Raji (cell line): Measurements from ENCODE around the gene MEGF10.

ENCODE experiments used
- POLR2A ChIP-seq: IDR thresholded peaks from 2 replicates; pipeline ENCODE4 v1.6.1; 2011; ENCODE audit warnings: low read depth, low read length, control low read depth; ENCODE audit not compliant: insufficient read depth

MEGF10 gene

DNA sequence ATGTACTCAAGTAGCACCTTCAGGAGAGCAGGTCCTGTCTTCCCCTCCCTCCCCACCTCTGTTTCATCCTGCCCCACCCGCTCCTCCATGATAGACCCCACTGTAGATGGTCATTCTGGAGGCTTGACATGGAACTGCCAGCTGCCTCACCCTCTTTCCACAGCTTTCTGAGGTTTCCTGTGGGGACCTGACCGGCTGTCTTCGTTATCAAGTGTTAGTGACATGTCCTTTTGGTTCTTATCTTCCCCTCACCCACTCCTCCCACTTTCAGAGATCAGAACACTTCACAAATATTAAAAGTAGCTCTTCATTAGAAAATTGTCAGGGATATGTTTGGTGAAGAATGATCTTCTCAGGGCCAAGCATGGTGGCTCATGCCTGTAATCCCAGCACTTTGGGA lies 52.7 kb downstream of the MEGF10 start:
- no peak for TF ChIP-seq POLR2A

DNA sequence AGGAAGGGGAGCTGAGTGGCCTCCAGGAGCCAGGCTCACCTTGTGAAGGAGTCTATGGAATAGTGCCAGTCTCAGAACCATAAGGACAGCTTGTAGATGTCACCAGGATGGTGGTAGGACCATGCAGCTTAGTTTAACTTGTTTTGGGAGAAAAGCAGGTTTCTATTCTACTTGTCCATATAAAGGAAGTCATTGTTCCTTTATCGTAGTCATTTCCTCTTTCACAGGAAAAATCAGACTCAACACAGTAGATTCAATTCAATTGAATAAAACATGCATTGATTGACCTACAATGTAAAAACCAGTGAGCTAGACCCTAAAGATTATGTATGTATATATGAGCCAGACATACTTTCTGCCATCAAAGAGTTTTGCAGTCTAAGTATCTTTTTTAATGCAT lies 53.3 kb downstream of the MEGF10 start:
- TF ChIP-seq POLR2A = no peak

DNA sequence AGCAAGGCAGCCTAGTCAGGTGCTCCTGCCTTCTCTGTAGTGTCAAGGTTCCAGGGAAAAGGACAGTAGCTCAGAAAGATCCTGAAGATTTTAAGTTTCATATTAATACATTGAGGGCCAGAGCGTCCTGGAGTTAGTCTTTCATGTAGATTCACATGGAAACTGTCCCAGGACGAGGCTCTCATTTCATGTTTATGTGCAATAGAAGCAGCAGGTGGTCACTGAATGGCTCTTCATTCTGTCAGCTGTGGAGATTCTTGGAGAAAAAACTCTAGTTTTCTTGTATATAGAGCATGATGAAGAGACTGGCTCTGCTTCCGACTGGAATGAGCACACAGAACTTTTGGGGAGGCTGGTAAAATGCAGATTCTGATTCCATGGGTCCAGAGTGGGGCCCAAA lies 54.3 kb downstream of the MEGF10 start:
- TF ChIP-seq POLR2A = no peak

DNA sequence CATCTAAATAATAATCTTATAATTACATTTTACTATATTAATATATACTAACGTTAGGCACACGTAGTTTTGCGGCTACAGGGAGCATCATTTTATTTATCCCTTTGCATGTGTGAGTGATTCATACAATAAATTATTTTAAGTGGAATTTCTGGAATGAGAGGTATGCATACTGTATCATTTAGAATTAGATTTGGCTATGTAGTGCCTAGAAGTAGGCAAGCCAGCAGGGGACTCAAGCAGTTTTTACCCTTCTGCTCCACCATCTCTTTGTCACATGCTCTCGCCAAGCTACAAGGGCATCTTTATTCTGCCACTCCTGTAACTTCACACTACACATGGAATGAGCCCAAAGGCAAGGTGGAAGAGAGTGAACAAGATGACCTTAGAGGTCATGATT lies 60.8 kb downstream of the MEGF10 start:
- no peak for TF ChIP-seq POLR2A

DNA sequence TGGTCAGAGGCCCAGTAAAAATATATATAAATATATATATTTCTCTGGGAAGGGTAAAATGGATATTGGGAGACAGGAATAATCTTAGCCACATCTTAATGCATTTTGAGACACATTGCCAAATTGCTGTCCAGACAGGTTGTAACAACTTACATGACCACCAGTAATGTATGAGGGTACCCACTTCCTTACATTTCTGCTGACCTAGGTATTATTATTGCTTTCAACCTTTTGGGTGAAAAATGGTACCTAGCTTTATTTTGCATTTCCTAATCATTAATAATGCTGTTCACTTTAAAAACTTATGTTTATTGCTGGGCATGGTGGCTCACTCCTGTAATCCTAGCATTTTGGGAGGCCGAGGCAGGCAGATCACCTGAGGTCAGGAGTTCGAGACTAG lies 61.5 kb downstream of the MEGF10 start:
- no peak for TF ChIP-seq POLR2A

DNA sequence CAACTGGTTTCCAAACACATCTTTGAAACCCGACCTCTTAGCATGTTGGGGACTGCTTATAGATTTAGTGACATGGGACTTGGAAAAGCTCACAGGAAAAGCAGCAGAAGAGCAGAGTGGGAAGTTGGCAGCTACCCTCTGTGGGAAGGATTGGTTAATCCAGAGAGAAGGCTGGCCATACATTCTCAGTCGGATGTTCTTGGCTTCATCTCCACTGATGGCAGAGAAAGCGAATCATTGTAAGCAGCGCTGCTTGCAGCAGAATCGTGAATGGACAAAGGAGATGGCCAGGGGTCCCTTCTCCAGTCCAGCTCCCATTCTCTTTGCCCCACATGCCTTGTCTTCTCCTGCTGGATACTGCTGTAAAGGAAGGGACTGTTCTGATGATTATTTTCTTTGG lies 62.7 kb downstream of the MEGF10 start:
- TF ChIP-seq POLR2A = no peak

DNA sequence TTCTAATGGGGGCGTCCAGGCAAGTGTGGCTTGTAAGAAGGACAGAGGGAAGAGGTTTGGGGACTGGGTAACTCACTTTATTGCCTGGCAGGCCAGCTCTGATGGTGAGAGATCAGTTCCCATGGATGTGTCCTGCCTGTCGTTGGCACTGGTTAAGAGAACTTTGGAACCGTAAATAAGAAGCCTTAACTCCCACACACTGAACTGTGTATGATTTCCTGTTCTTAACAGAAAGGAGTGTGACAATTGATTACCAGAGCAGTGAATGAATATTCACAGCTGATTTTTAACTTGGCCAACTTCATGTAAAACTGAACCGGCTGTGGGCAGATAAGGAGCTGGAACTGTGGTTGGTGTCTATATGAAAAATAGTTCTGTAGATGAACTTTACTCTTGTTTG lies 63.2 kb downstream of the MEGF10 start:
- no peak for TF ChIP-seq POLR2A

DNA sequence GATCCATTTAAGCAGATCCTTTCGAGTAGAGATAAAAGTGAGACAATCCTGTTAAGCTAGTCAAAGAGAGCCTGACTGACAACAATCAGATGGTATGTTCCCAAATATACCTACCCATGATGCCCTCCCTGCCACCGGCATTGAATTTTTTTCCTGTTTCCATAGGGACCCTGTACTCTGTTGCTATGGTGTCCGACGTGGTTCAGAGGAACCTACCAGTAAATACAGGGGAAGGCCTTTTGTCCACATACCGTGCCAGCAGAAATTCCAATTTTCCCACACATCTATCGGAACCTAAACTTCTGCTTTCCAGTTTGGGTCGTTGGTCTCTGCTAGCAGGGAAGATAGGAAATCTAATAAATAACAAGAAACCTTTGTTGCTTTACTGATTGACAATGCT lies 64.7 kb downstream of the MEGF10 start:
- no peak for TF ChIP-seq POLR2A

DNA sequence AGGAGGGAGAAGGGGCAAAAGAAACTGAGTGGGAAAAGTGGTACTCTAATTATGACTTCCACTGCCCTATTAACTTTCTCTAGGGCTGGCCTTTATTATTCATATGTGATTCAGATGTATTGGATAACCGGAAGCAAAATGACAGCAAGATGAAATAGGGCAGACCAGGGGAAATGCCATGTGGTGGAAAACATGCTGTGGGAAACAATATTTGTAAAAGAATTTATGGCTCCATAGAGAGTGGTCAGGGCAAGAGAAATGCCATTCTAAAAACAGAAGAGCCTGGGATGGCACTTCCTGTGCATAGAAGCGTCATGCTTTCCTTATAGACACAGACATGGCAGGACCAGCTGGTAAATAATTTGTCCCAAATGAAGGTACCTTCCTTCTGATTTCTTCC lies 67.7 kb downstream of the MEGF10 start:
- no peak for TF ChIP-seq POLR2A

DNA sequence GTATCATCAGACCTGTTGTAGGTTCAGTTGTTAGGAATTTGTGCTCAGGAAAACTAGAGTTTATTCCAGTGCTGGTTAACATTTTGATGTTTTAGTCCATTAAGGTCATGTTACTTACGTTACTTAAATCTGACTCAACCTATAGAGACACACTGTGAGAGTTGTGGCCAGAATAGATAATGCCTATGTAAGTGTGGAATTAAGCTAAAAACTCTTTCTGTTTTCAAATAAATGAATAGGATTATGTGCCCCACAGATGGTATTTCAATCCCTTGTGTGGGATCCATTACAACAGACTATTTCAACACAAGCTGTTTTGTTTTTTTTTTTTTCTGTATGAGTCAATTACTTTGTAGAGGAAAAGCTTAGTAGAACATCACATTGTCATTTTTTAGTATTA lies 68.1 kb downstream of the MEGF10 start:
- TF ChIP-seq POLR2A = no peak

DNA sequence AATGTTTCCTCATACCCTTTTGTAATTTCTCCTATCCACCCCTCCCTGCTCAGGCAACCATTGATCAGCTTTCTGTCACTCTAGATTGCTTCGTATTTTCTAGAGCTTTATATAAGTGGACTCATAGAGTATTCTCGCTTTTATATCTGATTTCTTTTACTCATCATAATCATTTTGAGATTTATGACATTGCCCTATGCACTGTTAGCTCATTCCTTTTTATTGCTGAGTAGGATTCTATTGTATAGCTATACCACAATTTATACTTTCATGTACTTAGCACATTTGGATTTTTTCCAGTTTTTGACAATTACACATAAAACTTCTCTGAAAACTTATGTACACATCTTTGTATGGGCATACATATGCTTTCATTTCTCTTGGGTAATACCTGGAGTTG lies 68.9 kb downstream of the MEGF10 start:
- no peak for TF ChIP-seq POLR2A

DNA sequence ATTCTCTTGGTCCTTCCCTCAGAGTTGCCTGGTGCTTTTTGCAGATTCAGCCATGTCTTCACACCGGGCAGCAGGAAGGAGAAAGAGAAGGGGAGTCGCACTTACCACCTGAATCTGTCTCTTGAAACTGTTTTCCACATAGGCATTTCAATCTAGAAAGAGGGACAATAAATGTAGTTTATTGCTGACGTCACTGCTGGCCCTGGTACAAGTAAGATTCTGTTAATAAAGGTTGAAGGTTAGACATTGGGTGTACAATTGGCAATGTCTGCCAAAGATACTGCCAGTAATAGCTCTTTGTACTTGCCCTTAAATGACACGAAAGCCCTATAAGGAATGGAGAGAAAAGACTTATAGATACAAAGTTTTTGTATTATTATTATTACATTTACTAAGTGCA lies 72.8 kb downstream of the MEGF10 start:
- no peak for TF ChIP-seq POLR2A

DNA sequence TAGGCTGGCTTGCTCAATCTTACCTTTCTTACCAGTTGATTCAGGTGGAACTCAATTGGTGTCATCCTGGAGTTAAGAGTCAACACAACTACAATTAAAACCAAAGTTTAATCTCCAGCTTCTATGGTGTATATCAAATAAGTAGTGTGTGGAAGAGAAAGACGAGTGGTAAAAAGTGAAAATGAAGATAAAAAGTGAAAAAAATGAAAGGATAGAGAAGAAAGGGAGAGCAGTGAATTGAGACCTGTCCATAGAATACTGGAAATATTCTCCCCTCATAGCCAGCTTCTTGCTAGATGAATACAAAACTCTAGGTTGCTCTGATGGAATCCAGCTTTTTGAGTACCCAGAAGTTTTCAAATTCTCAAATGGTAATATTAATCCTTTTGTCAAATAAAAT lies 76.4 kb downstream of the MEGF10 start:
- TF ChIP-seq POLR2A = no peak

DNA sequence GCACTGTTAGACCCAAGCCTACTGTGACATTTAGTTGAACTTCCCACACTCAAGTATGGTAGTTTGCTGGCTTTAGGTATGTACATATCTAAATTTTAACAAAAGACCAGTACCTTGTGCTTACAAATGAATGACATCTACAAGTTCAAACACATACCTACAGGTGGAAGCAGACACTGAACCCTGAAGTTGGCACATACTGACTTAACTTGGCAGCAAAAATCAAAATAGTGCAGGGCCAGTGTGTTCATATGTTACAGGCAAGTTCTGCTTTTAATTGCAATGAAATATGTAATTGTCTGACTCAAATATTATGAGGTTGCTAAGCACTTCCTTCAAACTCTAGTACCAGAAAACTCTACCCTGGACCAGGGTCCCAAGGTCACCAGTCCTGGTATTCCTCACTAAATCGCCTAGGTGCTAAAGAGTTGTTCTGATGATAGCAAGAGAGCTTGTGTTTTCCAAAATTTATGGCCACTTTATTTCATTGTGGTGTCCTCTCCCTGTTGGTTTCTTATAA lies 77.4 kb downstream of the MEGF10 start:
- TF ChIP-seq POLR2A = no peak

DNA sequence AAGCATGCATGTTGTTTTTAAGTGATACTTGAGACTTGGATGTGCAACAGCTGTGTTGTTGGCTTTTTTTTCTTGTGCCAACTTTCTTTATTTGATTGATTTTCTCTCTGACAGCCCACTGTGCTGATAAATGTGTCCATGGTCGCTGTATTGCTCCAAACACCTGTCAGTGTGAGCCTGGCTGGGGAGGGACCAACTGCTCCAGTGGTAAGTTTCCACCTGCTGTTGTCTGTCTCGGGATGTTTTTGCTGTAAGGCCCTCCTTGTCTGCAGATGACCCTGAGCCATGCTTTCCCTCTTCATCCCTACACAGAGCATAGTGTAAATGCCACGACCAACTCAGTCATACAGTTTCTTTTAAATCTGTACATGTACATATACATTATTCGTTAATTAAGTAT lies 79.2 kb downstream of the MEGF10 start:
- no peak for TF ChIP-seq POLR2A

DNA sequence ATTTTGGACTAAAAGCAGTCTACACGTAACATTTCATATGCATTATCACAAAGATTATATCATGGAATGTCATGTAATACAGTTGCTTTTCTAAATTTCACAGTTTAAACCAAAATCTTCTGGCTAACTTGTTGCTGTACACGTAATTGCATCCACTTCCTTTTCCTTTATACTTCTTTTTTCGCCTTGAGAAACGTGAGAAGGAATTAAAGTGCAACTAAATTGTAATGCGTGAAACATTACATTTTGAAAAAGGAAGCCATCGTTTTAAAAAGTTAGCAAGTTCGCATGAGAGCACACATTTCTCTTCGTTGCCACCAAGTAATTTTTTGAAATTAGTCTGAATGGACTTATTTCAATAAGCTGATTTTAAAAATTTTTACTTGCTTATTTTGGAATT lies 80.0 kb downstream of the MEGF10 start:
- no peak for TF ChIP-seq POLR2A

DNA sequence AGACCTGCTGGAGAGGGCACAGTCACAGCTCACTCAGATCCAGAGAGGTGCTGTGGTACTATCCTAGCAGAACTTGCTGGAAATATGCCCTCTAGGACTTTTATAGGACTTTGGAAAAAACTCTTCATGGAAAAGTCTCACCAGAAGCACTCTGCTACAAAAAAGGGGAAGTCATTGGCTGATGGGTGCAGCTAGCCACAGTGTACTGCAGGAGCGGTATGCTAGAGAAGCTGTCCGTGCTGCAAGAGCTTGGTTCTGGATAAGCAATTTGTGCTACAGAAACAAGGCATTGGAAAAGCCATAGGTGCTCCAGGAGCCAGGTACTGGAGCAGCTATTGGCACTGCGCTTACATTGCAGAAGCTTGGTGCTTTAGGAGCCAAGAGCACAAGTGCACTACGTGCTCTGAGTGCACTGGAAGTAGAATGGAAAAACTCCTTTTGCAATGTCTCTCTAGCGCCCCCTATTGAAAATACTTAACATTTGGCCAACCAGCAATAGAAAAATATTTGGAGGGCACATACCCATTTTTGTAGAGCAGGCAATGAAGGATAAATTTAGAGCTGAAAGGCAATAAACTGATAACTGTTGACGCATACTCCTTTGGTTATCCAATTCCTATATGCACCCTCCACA lies 83.4 kb downstream of the MEGF10 start:
- TF ChIP-seq POLR2A = no peak
